WTC11 (cell line): ENCODE results near the gene FBLN7. TPM values are rescaled to one million over a fixed set of nuclear protein-coding genes. Genes with fewer than 3 reads are reported as not detected.
A peak's percentile ranks its signal among the peaks of the same experiment; 100 is the strongest.

ENCODE experiments used
- ATAC-seq: fragments of 200-7000 bp; cut with Tn5 transposase; 2 replicates; pipeline ENCODE4 v1.10.0; 2021; ENCODE audit warnings: mild to moderate bottlenecking, moderate library complexity
- CTCF ChIA-PET: fragments of 300-600 bp; sonication (Branson Sonifier 250); formaldehyde crosslinking; loops from one replicate; lab custom pipeline; 2021; ENCODE audit warnings: antibody characterized with exemption; lab: Charles Lee
- POLR2A ChIA-PET: fragments of 350-600 bp; sonication (Branson Sonifier 250); formaldehyde crosslinking; loops from one replicate; lab custom pipeline; 2021; ENCODE audit warnings: antibody characterized with exemption; lab: Charles Lee
- DNase-seq: peaks from one replicate; pipeline ENCODE4 v3.0.0; 2021; ENCODE audit warnings: low spot score
- H3K27ac Mint-ChIP-seq: 2 replicates; pipeline ENCODE4 v1.8.0; 2021; ENCODE audit warnings: mixed read lengths
- H3K27me3 Mint-ChIP-seq: 2 replicates; pipeline ENCODE4 v1.8.0; 2021; ENCODE audit warnings: low read depth, mild to moderate bottlenecking, moderate library complexity, mixed read lengths
- H3K36me3 Mint-ChIP-seq: 2 replicates; pipeline ENCODE4 v1.8.0; 2021; ENCODE audit warnings: mixed read lengths
- H3K4me1 Mint-ChIP-seq: 2 replicates; pipeline ENCODE4 v1.8.0; 2022; ENCODE audit warnings: mixed read lengths
- H3K4me3 Mint-ChIP-seq: 2 replicates; pipeline ENCODE4 v1.8.0; 2021; ENCODE audit warnings: mild to moderate bottlenecking, moderate library complexity, mixed read lengths
- H3K9me3 Mint-ChIP-seq: 2 replicates; pipeline ENCODE4 v1.8.0; 2021; ENCODE audit warnings: mixed read lengths
- EMX1 ChIP-seq: fragments of 250-450 bp; sonication (Bioruptor Pico); IDR thresholded peaks from 2 replicates; pipeline ENCODE4 v1.8.0; 2021; ENCODE audit warnings: mild to moderate bottlenecking
- ETV6 ChIP-seq: sonication (generic); formaldehyde crosslinking; IDR thresholded peaks from 2 replicates; pipeline ENCODE4 v1.8.1; 2022; ENCODE audit warnings: mild to moderate bottlenecking, missing genetic modification reagents
- MXD4 ChIP-seq: fragments of 250-450 bp; sonication (Bioruptor Pico); IDR thresholded peaks from 2 replicates; pipeline ENCODE4 v1.8.0; 2021; ENCODE audit warnings: mild to moderate bottlenecking, moderate library complexity, borderline replicate concordance
- MYBL2 ChIP-seq: sonication (generic); formaldehyde crosslinking; IDR thresholded peaks from 2 replicates; pipeline ENCODE4 v1.8.1; 2023; ENCODE audit warnings: mild to moderate bottlenecking, moderate library complexity, missing genetic modification reagents
- OVOL2 ChIP-seq: fragments of 250-450 bp; sonication (Bioruptor Pico); IDR thresholded peaks from 2 replicates; pipeline ENCODE4 v1.9.0; 2021; ENCODE audit warnings: mild to moderate bottlenecking, borderline replicate concordance
- SMAD4 ChIP-seq: sonication (generic); formaldehyde crosslinking; IDR thresholded peaks from 2 replicates; pipeline ENCODE4 v1.8.0; 2022; ENCODE audit warnings: mild to moderate bottlenecking, missing genetic modification reagents
- SP1 ChIP-seq: sonication (generic); formaldehyde crosslinking; conservative IDR thresholded peaks from 2 replicates; pipeline ENCODE4 v1.8.1; 2022; ENCODE audit warnings: missing genetic modification reagents
- TEAD1 ChIP-seq: sonication (generic); formaldehyde crosslinking; IDR thresholded peaks from 2 replicates; pipeline ENCODE4 v1.8.0; 2022; ENCODE audit warnings: mild to moderate bottlenecking, missing genetic modification reagents
- TP53 ChIP-seq: sonication (generic); formaldehyde crosslinking; IDR thresholded peaks from 2 replicates; pipeline ENCODE4 v1.8.1; 2023; ENCODE audit warnings: mild to moderate bottlenecking, missing genetic modification reagents
- ZBTB21 ChIP-seq: sonication (generic); formaldehyde crosslinking; IDR thresholded peaks from 2 replicates; pipeline ENCODE4 v1.8.1; 2023; ENCODE audit warnings: mild to moderate bottlenecking, missing genetic modification reagents, borderline replicate concordance
- ZNF219 ChIP-seq: sonication (generic); formaldehyde crosslinking; IDR thresholded peaks from 2 replicates; pipeline ENCODE4 v1.8.0; 2023; ENCODE audit warnings: missing genetic modification reagents, mild to moderate bottlenecking, borderline replicate concordance
- ZNF416 ChIP-seq: fragments of 250-450 bp; sonication (Bioruptor Pico); IDR thresholded peaks from 2 replicates; pipeline ENCODE4 v1.9.0; 2021; ENCODE audit warnings: mild to moderate bottlenecking, inconsistent platforms
- ZNF425 ChIP-seq: fragments of 250-450 bp; sonication (Bioruptor Pico); conservative IDR thresholded peaks from 2 replicates; pipeline ENCODE4 v1.9.0; 2021; ENCODE audit warnings: mild to moderate bottlenecking
- ZNF671 ChIP-seq: fragments of 250-450 bp; sonication (Bioruptor Pico); IDR thresholded peaks from 2 replicates; pipeline ENCODE4 v1.8.0; 2021; ENCODE audit warnings: mild to moderate bottlenecking
- total RNA-seq: library from RNA; stranded (reverse); gene quantifications from 3 replicates; pipeline ENCODE4 v1.2.3, GENCODE V29; 2021
- TF ChIP-seq, protein P1 (sequence below): sonication (generic); formaldehyde crosslinking; IDR thresholded peaks from 2 replicates; pipeline ENCODE4 v1.8.1; 2022; ENCODE audit warnings: missing genetic modification reagents, borderline replicate concordance
- TF ChIP-seq, protein P2 (sequence below): fragments of 250-450 bp; sonication (Bioruptor Pico); IDR thresholded peaks from 2 replicates; pipeline ENCODE4 v1.9.0; 2021; ENCODE audit warnings: moderate library complexity, mild to moderate bottlenecking, inconsistent platforms, borderline replicate concordance
- TF ChIP-seq, protein P3 (sequence below): sonication (generic); formaldehyde crosslinking; conservative IDR thresholded peaks from 2 replicates; pipeline ENCODE4 v1.8.1; 2023; ENCODE audit warnings: mild to moderate bottlenecking, low read depth, missing genetic modification reagents, moderate library complexity
- TF ChIP-seq, protein P4 (sequence below): sonication (generic); formaldehyde crosslinking; IDR thresholded peaks from 2 replicates; pipeline ENCODE4 v1.8.1; 2023; ENCODE audit warnings: mild to moderate bottlenecking, missing genetic modification reagents

FBLN7 gene
- total RNA-seq, 1 experiment from 2014 or later, result 0.55 TPM

- no peak for ATAC-seq
- H3K4me1 Mint-ChIP-seq, result 0 out of 2 replicates have a peak, but pooled peaks cover 4% of the 10 kb centered on the region
- H3K4me3 Mint-ChIP-seq, result no peak overlapping the region
- H3K9me3 Mint-ChIP-seq, result no peaks in the 10 kb centered on the region
- no peak for DNase-seq
- no peaks in the 10 kb centered on the region for H3K27me3 Mint-ChIP-seq
- H3K36me3 Mint-ChIP-seq, result no peaks in the 10 kb centered on the region
- CTCF ChIA-PET, result no interaction called here
- no peak overlapping the region for H3K27ac Mint-ChIP-seq
- TF ChIP-seq ZNF425 (no peak), EMX1 (CRISPR knock-in tag) (no peak), OVOL2 (CRISPR knock-in tag) (no peak), MYBL2 (CRISPR knock-in tag) (no peak), MXD4 (CRISPR knock-in tag) (no peak), ZNF671 (no peak), TEAD1 (CRISPR knock-in tag) (no peak), ZNF219 (CRISPR knock-in tag) (no peak), ZNF416 (no peak), TP53 (CRISPR knock-in tag) (no peak), SP1 (CRISPR knock-in tag) (no peak), ZBTB21 (CRISPR knock-in tag) (no peak), ETV6 (CRISPR knock-in tag) (no peak)
- TF ChIP-seq, protein P1, sequence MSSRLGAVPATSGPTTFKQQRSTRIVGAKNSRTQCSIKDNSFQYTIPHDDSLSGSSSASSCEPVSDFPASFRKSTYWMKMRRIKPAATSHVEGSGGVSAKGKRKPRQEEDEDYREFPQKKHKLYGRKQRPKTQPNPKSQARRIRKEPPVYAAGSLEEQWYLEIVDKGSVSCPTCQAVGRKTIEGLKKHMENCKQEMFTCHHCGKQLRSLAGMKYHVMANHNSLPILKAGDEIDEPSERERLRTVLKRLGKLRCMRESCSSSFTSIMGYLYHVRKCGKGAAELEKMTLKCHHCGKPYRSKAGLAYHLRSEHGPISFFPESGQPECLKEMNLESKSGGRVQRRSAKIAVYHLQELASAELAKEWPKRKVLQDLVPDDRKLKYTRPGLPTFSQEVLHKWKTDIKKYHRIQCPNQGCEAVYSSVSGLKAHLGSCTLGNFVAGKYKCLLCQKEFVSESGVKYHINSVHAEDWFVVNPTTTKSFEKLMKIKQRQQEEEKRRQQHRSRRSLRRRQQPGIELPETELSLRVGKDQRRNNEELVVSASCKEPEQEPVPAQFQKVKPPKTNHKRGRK, result no peak
- TF ChIP-seq, protein P2, sequence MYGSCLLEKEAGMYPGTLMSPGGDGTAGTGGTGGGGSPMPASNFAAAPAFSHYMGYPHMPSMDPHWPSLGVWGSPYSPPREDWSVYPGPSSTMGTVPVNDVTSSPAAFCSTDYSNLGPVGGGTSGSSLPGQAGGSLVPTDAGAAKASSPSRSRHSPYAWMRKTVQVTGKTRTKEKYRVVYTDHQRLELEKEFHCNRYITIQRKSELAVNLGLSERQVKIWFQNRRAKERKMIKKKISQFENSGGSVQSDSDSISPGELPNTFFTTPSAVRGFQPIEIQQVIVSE (CRISPR knock-in tag), result no peak
- TF ChIP-seq, protein P3, sequence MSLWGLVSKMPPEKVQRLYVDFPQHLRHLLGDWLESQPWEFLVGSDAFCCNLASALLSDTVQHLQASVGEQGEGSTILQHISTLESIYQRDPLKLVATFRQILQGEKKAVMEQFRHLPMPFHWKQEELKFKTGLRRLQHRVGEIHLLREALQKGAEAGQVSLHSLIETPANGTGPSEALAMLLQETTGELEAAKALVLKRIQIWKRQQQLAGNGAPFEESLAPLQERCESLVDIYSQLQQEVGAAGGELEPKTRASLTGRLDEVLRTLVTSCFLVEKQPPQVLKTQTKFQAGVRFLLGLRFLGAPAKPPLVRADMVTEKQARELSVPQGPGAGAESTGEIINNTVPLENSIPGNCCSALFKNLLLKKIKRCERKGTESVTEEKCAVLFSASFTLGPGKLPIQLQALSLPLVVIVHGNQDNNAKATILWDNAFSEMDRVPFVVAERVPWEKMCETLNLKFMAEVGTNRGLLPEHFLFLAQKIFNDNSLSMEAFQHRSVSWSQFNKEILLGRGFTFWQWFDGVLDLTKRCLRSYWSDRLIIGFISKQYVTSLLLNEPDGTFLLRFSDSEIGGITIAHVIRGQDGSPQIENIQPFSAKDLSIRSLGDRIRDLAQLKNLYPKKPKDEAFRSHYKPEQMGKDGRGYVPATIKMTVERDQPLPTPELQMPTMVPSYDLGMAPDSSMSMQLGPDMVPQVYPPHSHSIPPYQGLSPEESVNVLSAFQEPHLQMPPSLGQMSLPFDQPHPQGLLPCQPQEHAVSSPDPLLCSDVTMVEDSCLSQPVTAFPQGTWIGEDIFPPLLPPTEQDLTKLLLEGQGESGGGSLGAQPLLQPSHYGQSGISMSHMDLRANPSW (CRISPR knock-in tag), result no peak
- POLR2A ChIA-PET, result no interaction called here
Measured at GRCh38 chr2:112159454-112159921, 21.3 kb downstream of the FBLN7 start.

DNA sequence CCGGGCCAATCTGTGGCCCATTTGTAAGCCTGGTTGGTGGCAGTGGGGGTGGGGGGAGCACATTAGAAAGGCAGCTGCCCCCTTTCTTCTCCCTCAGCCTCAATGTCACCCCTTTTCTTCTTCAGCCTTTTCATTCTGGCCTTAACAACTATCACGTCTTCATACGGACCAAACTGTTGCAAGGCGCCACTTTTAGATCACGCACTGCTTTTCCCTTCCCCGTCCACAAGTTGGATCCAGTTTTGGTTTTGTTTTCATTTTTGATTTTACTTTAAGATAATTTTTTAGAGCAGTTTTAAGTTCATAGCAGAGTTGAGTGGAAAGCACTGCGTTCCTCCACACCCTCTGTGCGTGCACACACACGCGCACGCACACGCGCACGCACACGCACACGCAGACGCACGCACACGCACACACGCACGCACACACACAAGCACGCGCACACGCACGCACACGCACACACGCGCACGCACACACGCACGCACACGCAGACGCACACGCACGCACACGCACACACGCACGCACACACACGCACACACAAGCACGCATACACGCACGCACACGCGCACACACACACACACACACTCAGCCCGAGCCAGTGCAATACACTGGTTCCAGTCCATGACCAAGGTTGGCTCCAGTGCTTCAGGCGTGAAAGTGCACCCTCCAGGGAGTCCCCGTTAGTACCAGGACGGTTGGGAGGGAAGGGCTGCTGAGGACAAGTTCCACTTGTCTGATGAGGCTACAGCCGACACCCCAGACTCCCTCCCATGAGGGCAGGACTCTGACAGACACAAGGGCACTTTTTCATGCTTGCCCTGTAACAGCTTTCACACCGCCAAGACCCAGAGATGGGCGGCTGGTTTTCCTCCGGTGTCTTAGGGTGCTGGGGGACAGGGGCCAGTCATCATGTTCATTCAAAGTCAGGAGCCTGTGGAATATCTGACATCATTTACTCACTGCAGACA lies 22.4 kb downstream of the FBLN7 start:
- Mint-ChIP-seq H3K4me1 (no peaks in the 10 kb centered on the region), H3K36me3 (no peaks in the 10 kb centered on the region)
- POLR2A ChIA-PET, result no interaction called here

More for the DNA sequence above, 22.4 kb downstream of the FBLN7 start:
- H3K27ac Mint-ChIP-seq, result no peak overlapping the region
- CTCF ChIA-PET, result no interaction called here
- no peak; the same call in 1 of the 2 replicates for TF ChIP-seq SMAD4 (CRISPR knock-in tag)
- no peak for TF ChIP-seq ZNF416
- no peak for TF ChIP-seq ZBTB21 (CRISPR knock-in tag)
- TF ChIP-seq, protein P4, sequence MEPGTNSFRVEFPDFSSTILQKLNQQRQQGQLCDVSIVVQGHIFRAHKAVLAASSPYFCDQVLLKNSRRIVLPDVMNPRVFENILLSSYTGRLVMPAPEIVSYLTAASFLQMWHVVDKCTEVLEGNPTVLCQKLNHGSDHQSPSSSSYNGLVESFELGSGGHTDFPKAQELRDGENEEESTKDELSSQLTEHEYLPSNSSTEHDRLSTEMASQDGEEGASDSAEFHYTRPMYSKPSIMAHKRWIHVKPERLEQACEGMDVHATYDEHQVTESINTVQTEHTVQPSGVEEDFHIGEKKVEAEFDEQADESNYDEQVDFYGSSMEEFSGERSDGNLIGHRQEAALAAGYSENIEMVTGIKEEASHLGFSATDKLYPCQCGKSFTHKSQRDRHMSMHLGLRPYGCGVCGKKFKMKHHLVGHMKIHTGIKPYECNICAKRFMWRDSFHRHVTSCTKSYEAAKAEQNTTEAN, result peak; percentile 58; the same call in 1 of the 2 replicates
- H3K4me3 Mint-ChIP-seq, result no peak overlapping the region
- DNase-seq, result no peak
- no peaks in the 10 kb centered on the region for H3K27me3 Mint-ChIP-seq
- H3K9me3 Mint-ChIP-seq, result no peaks in the 10 kb centered on the region
- no peak for ATAC-seq
